ENCODE measurements around the gene LTBP3.

DNA sequence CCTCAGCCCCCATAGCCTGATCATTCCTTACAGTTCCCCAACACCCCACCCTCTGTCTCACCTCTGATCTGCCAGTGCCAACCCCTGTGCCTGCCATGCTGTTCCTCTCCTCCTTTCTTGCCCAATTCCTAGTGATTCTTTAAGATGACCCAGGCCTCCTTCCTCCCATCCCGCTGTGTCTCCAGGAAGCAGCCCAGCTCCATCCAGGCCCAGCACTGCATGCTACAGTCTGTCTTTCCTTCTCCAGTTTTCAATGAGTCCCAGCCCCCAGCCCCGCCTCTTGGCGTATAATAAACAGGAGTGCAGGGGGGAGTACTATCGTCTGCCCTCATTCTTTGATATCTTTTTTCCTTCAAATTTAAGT is 12.3 kb downstream of the LTBP3 start:
- no peak for TF ChIP-seq REPIN1 (tag by site-specific recombination; IDR thresholded peaks at IDR 0.05; ENCODE audit: low read depth)
- TF ChIP-seq IKZF3 (tag by site-specific recombination; IDR thresholded peaks at IDR 0.05): no peak
- no peak for TF ChIP-seq ZNF324 (tag by site-specific recombination; IDR thresholded peaks at IDR 0.05)
- TF ChIP-seq, protein P1, sequence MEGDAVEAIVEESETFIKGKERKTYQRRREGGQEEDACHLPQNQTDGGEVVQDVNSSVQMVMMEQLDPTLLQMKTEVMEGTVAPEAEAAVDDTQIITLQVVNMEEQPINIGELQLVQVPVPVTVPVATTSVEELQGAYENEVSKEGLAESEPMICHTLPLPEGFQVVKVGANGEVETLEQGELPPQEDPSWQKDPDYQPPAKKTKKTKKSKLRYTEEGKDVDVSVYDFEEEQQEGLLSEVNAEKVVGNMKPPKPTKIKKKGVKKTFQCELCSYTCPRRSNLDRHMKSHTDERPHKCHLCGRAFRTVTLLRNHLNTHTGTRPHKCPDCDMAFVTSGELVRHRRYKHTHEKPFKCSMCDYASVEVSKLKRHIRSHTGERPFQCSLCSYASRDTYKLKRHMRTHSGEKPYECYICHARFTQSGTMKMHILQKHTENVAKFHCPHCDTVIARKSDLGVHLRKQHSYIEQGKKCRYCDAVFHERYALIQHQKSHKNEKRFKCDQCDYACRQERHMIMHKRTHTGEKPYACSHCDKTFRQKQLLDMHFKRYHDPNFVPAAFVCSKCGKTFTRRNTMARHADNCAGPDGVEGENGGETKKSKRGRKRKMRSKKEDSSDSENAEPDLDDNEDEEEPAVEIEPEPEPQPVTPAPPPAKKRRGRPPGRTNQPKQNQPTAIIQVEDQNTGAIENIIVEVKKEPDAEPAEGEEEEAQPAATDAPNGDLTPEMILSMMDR (tag by site-specific recombination; IDR thresholded peaks at IDR 0.05): no peak
- TF ChIP-seq ZNF114 (tag by site-specific recombination; IDR thresholded peaks at IDR 0.05): no peak
- no peak for TF ChIP-seq ZNF830 (tag by site-specific recombination; IDR thresholded peaks at IDR 0.05; ENCODE audit: low read depth)
- TF ChIP-seq, protein P2, sequence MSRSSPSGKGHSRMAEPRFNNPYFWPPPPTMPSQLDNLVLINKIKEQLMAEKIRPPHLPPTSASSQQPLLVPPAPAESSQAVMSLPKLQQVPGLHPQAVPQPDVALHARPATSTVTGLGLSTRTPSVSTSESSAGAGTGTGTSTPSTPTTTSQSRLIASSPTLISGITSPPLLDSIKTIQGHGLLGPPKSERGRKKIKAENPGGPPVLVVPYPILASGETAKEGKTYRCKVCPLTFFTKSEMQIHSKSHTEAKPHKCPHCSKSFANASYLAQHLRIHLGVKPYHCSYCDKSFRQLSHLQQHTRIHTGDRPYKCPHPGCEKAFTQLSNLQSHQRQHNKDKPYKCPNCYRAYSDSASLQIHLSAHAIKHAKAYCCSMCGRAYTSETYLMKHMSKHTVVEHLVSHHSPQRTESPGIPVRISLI (tag by site-specific recombination; IDR thresholded peaks at IDR 0.05): no peak

Measured in HEK293 (cell line).